D721Med (cell line): ENCODE measurements around the gene RNF44.

Experiments
- DNase-seq: peaks from one replicate; pipeline ENCODE4 v3.0.0; 2011; ENCODE audit warnings: low spot score; ENCODE audit not compliant: insufficient read length
- FAIRE-seq: peaks from 2 replicates; lab custom pipeline; 2011; peaks lifted over from hg19 to GRCh38; lab: Jason Lieb, UNC
- TF ChIP-seq, protein P1 (sequence below): IDR thresholded peaks from 2 replicates; pipeline ENCODE4 v1.5.1; 2012; ENCODE audit warnings: mild to moderate bottlenecking, control low read depth; ENCODE audit not compliant: insufficient read depth; ENCODE audit errors: missing control alignments

The RNF44 gene

DNA sequence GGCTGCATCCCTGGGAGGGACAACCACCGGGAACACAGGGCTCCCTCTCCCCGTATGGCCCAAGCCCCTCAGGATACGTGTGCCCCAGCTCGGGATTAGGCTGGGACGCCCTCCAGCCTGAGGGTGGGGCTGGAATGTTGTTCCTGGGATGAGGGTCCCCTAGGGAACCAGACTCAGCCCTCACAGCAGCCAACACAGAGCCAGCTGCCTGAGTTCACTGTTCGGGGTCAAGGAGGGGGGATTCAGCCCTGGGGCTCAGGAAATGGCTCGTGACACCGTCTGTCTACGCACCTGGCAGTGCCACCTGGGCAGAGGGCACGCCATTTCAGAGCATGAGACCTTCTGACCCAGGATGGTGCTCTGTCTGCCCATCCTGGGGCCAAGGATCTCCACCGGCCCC lies 8.9 kb downstream of the RNF44 start:
- TF ChIP-seq, protein P1, sequence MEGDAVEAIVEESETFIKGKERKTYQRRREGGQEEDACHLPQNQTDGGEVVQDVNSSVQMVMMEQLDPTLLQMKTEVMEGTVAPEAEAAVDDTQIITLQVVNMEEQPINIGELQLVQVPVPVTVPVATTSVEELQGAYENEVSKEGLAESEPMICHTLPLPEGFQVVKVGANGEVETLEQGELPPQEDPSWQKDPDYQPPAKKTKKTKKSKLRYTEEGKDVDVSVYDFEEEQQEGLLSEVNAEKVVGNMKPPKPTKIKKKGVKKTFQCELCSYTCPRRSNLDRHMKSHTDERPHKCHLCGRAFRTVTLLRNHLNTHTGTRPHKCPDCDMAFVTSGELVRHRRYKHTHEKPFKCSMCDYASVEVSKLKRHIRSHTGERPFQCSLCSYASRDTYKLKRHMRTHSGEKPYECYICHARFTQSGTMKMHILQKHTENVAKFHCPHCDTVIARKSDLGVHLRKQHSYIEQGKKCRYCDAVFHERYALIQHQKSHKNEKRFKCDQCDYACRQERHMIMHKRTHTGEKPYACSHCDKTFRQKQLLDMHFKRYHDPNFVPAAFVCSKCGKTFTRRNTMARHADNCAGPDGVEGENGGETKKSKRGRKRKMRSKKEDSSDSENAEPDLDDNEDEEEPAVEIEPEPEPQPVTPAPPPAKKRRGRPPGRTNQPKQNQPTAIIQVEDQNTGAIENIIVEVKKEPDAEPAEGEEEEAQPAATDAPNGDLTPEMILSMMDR = no peak
- FAIRE-seq (no peak), DNase-seq (no peak)

DNA sequence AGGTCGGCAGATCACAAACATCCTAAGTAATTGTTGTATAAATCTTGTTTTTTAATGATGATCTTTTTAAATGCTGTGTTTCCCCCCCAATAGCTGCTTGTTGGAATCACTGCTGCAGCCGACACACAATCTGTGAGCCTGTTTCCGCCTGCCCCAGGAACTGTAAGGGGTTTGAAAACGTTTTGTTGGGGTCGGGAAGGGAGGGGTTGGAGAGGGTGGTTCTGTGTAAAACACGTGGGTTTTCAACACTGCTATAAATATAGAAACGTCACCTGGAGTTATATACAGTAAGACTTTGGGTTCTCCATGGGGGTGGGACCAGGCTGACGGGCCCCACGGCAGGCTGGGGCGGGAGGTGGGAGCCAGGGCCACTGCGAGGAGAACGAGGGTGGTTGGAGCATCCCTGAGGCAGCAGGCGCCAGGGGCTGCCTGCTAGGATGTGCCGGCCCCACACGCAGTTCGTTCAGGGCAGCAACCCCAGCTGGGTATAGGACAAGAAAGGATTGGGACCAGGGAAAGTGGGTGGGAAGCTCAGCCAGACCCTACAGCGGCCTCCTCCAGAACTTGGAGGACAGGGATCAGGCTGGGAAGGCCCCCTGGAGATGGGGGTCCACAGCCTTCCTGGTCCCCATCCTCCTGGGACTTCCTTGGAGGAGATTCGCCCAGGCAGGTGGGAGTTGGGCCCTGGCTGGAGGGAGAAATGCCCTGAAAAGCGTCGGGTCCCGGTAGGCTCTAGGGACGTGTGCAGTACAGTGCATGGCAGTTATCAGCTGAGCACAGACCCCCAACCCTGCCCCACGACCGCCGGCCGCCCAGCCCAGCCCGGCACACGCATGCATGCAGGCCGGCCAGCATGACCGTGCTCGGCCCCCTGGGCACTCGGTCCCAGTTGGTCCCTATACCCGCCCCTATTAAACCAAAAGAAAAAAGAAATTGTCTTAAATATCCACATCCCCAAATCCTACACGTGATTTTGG lies 9.7 kb downstream of the RNF44 start:
- DNase-seq = no peak
- no peak for FAIRE-seq
- TF ChIP-seq, protein P1 = no peak

GRCh38 chr5:176526462-176526861 lies 10.7 kb downstream of the RNF44 start:
- FAIRE-seq (no peak), DNase-seq (no peak)
- TF ChIP-seq, protein P1 = no peak

- no peak for FAIRE-seq
- TF ChIP-seq, protein P1 = no peak
- DNase-seq = no peak
Measured at GRCh38 chr5:176525677-176526076, 11.5 kb downstream of the RNF44 start.

- FAIRE-seq (no peak), DNase-seq (no peak)
- TF ChIP-seq, protein P1 = no peak
Measured at GRCh38 chr5:176524987-176525386, 12.2 kb downstream of the RNF44 start.

DNA sequence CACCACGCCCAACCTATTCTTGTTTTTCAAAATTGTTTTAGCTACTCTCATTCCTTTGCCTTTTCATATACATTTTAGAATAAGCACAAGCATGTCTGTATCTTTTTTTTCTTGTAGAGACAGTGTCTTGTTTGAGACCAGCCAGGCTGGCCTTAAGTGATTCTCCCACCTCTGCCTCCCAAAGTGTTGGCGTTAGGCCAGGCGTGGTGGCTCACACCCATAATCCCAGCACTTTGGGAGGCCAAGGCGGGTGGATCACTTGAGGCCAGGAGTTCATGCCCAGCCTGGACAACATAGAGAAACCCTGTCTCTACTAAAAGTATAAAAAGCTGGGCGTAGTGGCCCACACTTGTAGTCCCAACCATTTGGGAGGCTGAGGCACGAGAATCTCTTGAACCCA lies 13.1 kb downstream of the RNF44 start:
- DNase-seq (no peak), FAIRE-seq (no peak)
- TF ChIP-seq, protein P1 = no peak
